IPS-18a (cell line): ENCODE measurements around the gene ARID4A.
"Not testable (repeated sequence)": the region's sequence is repeated elsewhere in the genome, so short reads cannot be mapped to it uniquely, and the experiment has no call there.

Experiments
- H3K27ac ChIP-seq: one replicate; pipeline ENCODE4 v1.5.1; 2013; ENCODE audit warnings: low read length
- H3K27me3 ChIP-seq: one replicate; pipeline ENCODE4 v1.6.1; 2013; ENCODE audit warnings: mild to moderate bottlenecking, low read length; ENCODE audit not compliant: control insufficient read depth, insufficient read depth
- H3K36me3 ChIP-seq: one replicate; pipeline ENCODE4 v1.6.1; 2013; ENCODE audit warnings: low read depth, low read length; ENCODE audit not compliant: control insufficient read depth
- H3K4me1 ChIP-seq: one replicate; pipeline ENCODE4 v1.6.1; 2013; ENCODE audit warnings: low read depth, low read length; ENCODE audit not compliant: control insufficient read depth
- H3K4me3 ChIP-seq: one replicate; pipeline ENCODE4 v1.5.1; 2013; ENCODE audit warnings: low read length
- H3K9ac ChIP-seq: one replicate; pipeline ENCODE4 v1.6.1; 2013; ENCODE audit warnings: mild to moderate bottlenecking, low read length, moderate library complexity
- H3K9me3 ChIP-seq: one replicate; pipeline ENCODE4 v1.6.1; 2013; ENCODE audit warnings: low read depth, low read length; ENCODE audit not compliant: control insufficient read depth

ARID4A gene

GRCh38 chr14:58416934-58417333, 118.6 kb downstream of the ARID4A start:
- not testable (repeated sequence) for H3K4me1 ChIP-seq, H3K9me3 ChIP-seq, H3K27me3 ChIP-seq, H3K9ac ChIP-seq, H3K27ac ChIP-seq, H3K4me3 ChIP-seq
- H3K36me3 ChIP-seq: peaks cover 36% of the 10 kb centered on the region
